ENCODE data around the gene VPS37C.

DNA sequence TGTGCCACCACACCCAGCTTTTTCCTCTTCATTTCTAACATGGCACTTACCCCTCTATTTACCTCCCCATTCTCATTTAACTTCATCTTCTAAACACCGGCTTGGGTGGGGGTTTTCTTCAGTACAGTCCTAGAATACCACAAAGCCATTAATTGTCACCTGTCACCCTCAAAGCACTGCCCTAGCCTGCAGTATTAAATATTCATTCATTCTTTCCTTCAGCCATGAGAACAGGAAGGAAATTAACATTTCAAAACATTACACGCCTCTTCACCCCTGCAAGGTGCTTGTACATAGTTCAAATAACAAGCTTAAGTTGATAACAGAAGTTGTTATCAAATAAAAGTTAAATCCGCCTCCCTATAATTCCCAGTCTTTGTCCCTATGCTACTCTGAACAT, 10.7 kb upstream of the VPS37C start:
- no peak for TF ChIP-seq POLR2AphosphoS5 (IDR thresholded peaks at IDR 0.05)
- TF ChIP-seq, protein P1, sequence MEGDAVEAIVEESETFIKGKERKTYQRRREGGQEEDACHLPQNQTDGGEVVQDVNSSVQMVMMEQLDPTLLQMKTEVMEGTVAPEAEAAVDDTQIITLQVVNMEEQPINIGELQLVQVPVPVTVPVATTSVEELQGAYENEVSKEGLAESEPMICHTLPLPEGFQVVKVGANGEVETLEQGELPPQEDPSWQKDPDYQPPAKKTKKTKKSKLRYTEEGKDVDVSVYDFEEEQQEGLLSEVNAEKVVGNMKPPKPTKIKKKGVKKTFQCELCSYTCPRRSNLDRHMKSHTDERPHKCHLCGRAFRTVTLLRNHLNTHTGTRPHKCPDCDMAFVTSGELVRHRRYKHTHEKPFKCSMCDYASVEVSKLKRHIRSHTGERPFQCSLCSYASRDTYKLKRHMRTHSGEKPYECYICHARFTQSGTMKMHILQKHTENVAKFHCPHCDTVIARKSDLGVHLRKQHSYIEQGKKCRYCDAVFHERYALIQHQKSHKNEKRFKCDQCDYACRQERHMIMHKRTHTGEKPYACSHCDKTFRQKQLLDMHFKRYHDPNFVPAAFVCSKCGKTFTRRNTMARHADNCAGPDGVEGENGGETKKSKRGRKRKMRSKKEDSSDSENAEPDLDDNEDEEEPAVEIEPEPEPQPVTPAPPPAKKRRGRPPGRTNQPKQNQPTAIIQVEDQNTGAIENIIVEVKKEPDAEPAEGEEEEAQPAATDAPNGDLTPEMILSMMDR (IDR thresholded peaks at IDR 0.05) = no peak

All from upper lobe of left lung (tissue), 4 donors.